ENCODE measurements around the gene CCDC6.
A peak's percentile ranks its signal among the peaks of the same experiment; 100 is the strongest.

The CCDC6 gene

GRCh38 chr10:59913547-59914237 is 7.3 kb upstream of the CCDC6 start:
- peaks cover 3% of the 10 kb centered on the region for H3K4me1 Mint-ChIP-seq (ENCODE audit: low read depth)
- peaks cover 8% of the 10 kb centered on the region for H3K27me3 Mint-ChIP-seq (ENCODE audit: low read depth)
- H3K36me3 Mint-ChIP-seq (ENCODE audit: low read depth): peaks cover 3% of the 10 kb centered on the region
- peaks cover 17% of the 10 kb centered on the region for H3K9me3 Mint-ChIP-seq
- no peak overlapping the region for H3K4me3 Mint-ChIP-seq
- H3K27ac Mint-ChIP-seq: no peak overlapping the region

DNA sequence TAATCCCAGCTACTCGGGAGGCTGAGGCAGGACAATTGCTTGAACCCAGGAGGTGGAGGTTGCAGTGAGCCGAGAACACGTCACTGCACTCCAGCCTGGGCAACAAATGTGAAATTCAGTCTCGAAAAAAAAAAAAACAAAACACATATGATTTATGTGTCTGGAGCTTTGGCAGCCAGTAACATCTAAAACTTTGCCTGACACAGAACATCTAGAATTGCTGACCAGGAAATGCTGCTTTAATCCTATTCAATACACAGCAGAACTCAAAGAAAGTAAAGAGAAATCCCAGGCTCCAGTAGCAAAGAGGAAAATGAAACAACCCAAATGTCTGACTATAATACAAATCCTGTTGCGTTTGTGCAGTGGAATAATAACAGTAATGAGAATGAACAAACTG is 4.5 kb upstream of the CCDC6 start:
- H3K36me3 Mint-ChIP-seq (ENCODE audit: low read depth): peaks cover 3% of the 10 kb centered on the region
- no peak overlapping the region for H3K4me3 Mint-ChIP-seq
- H3K27ac Mint-ChIP-seq: no peak overlapping the region
- peaks cover 23% of the 10 kb centered on the region for H3K4me1 Mint-ChIP-seq (ENCODE audit: low read depth)
- H3K9me3 Mint-ChIP-seq: peaks cover 13% of the 10 kb centered on the region
- peaks cover 5% of the 10 kb centered on the region for H3K27me3 Mint-ChIP-seq (ENCODE audit: low read depth)

GRCh38 chr10:59909815-59910214 is 3.5 kb upstream of the CCDC6 start:
- Mint-ChIP-seq H3K4me3 (no peak overlapping the region), H3K4me1 (ENCODE audit: low read depth) (peaks cover 28% of the 10 kb centered on the region), H3K9me3 (peaks cover 13% of the 10 kb centered on the region), H3K27me3 (ENCODE audit: low read depth) (peaks cover 5% of the 10 kb centered on the region), H3K36me3 (ENCODE audit: low read depth) (peaks cover 10% of the 10 kb centered on the region), H3K27ac (no peak overlapping the region)

DNA sequence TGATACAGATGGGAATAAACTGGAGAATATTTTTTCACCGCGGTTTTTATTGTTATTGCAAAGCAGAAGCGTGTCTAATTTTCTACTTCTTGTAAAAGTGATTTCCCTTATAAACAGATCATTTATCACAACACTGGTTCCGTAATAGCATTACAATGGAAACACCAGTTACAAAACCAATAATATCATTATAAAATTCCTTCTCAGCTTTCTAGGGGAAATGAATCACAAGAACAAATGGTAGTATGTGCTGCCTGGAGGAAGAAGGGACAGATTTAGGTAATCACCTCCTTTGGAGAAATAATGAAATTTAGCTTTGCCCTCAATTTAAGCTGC is 2.4 kb upstream of the CCDC6 start:
- H3K27ac Mint-ChIP-seq: peak overlapping the region; percentile 97

DNA sequence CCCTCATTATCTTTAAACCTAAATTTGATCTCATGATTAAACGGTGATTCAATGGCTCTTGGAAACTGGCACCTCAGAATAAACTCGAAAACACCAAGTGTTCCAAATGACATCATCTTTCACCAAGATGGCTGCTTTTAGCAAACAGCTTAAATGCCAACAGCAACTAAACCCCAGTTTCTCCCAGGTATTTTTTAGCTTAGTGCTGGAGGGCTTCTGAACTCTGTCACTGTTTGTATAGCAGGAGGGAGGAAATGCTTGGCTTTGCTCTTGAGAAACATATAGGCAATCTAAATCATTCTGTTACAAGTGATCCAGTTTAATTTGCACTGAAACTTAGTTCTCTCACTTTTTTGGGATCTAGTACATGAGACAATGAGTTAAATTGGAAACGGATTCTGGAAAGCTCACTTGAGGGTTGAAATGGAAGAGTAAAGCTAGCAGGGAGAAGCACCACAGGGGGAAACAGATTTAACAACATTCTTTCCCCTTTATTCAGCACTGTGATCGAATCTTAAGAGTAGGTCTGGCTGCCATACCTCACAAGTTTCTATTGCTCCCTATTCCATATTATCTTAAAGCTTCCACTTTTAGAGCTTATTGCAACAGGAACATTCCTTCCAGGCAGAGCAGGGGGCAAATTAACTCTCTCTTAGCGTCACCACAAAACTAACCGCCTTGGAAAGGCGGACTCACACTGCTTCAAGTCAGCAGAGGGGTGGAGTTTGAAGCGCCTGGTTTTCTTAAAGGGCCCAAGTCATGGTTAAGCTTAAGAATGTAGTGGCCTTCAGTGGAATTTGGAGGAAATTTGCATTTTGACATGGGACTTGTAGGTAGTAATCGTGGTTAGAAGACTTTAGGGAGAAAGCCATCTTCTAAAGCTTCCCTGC is 1.8 kb upstream of the CCDC6 start:
- Mint-ChIP-seq H3K36me3 (ENCODE audit: low read depth) (peaks cover 15% of the 10 kb centered on the region), H3K9me3 (peaks cover 5% of the 10 kb centered on the region), H3K4me1 (ENCODE audit: low read depth) (peaks cover 40% of the 10 kb centered on the region), H3K27me3 (ENCODE audit: low read depth) (no peaks in the 10 kb centered on the region), H3K27ac (peak overlapping the region; percentile 97), H3K4me3 (peak overlapping the region; percentile 93)

More for the DNA sequence above, 2.4 kb upstream of the CCDC6 start:
- Mint-ChIP-seq H3K4me1 (ENCODE audit: low read depth) (peaks cover 37% of the 10 kb centered on the region), H3K9me3 (peaks cover 9% of the 10 kb centered on the region), H3K27me3 (ENCODE audit: low read depth) (peaks cover 2% of the 10 kb centered on the region), H3K36me3 (ENCODE audit: low read depth) (peaks cover 13% of the 10 kb centered on the region), H3K4me3 (peak overlapping the region; percentile 93)

DNA sequence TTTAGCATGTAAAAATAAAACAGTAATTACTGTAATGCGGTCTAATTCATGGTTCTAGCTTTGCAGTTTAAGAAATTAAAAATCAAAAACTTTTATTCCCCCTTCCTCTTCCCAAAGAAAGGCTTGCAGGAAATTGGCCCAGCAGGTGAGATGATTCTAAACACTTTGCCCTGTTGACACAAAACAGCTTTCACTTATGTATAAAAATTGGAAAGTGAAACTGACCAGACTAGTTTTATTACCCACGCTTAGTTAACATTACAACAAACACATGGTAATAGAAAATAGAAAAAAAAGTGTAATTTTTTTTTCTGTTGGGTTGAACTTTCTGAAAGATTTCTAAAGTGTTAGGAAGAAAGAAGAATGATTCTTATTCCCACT is 1.2 kb upstream of the CCDC6 start:
- peaks cover 20% of the 10 kb centered on the region for H3K36me3 Mint-ChIP-seq (ENCODE audit: low read depth)
- H3K9me3 Mint-ChIP-seq: no peaks in the 10 kb centered on the region
- peaks cover 46% of the 10 kb centered on the region for H3K4me1 Mint-ChIP-seq (ENCODE audit: low read depth)
- peak overlapping the region; percentile 93 for H3K4me3 Mint-ChIP-seq
- peak overlapping the region; percentile 97 for H3K27ac Mint-ChIP-seq
- no peaks in the 10 kb centered on the region for H3K27me3 Mint-ChIP-seq (ENCODE audit: low read depth)

DNA sequence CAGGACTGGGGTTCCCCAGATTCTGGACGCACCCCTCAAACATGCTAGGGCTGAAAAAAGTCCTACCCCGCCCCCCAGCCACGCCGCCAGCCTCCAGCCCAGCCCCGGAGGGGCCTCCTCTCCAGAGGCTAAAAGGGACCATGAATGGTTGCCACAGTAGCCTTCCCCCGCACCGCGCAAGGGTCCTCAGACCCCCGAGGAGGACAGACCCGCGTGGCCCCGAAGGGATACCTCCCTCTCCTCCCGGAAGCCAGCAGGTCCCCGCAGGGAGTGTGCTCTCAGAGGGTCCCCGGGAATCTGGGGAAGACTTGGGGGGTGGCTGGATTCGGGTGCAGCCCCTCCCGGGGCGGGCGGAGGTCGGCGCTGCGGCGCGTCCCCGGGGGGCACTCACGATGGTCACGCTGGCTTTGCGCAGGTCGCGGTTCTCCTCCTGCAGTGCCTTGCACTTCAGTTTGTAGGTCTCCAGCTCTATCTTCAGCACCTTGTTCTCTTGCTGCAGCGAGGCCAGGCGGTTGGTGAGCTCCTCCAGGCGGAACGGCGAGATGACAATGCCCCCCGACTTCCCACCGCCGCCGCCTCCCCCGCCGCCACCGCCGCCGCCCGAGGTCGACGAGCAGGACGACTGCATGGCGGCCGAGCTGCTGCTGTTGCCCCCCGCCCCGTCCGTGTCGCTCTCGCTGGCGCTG is 482 bp downstream of the CCDC6 start:
- Mint-ChIP-seq H3K9me3 (no peaks in the 10 kb centered on the region), H3K4me3 (peak overlapping the region; percentile 98), H3K4me1 (ENCODE audit: low read depth) (peaks cover 51% of the 10 kb centered on the region), H3K27ac (peak overlapping the region; percentile 95), H3K27me3 (ENCODE audit: low read depth) (no peaks in the 10 kb centered on the region), H3K36me3 (ENCODE audit: low read depth) (peaks cover 25% of the 10 kb centered on the region)

DNA sequence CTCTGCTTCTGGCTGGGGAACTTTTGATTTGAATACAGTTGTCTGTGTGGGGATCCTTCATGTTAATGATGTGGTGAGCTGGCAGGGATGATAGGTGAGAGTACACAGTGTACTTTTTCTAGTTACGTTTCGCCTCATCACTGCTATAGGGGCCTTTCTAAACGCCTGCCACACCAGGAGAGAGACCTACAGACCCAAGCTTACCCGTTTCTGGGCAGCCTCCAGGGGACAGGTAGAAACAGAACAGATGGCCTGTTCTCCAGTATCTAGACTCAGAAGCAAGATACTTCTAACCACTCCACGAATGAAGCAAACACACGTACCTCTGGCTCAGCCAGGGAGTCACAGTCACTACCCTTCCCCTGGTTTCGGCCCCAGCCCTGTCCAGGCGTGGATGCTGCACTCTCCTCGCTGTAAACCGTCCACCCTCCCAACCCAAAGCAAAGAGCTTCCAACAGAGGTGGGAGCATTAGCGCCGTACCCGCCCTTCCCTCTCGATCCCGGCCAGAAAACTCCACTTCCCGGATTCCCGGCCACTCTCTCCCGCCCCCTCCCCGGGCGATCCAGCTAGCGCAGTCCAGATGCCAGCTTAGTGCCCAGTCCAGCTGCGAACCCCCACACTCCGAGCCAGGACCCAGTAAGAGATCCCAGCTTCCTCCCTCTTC is 1.2 kb downstream of the CCDC6 start:
- Mint-ChIP-seq H3K4me1 (ENCODE audit: low read depth) (peaks cover 53% of the 10 kb centered on the region), H3K27me3 (ENCODE audit: low read depth) (no peaks in the 10 kb centered on the region), H3K36me3 (ENCODE audit: low read depth) (peaks cover 25% of the 10 kb centered on the region), H3K4me3 (peak overlapping the region; percentile 98), H3K9me3 (no peaks in the 10 kb centered on the region), H3K27ac (peak overlapping the region; percentile 95)

DNA sequence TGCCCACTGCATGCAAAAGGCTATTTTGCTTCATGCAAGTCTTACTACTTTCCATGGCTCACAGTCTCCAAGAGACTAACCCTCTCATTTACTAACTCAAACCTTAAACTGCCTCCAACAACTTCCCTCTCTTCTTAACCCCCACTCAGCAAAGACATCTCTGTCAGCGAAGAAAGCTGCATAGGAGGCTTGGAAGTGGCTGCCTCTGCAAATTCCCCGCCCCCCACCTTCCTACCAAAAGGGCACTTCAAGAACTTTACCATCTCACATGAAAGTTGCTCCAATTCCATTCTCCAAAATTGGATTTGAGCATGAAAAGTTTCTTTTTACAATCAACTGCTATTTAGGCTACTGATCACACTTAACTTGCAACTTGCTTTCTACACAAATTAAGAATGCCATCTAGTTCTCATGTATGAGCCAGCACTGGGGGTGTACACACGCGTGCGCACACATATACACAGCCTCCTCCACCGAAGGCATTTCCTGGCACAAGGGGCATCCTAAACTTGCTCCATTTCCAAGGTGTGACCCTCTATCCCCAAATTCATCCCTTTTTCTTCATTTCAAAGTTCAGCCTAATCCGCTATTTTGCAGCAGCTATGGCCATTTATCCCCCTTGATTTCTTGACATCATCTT is 1.8 kb downstream of the CCDC6 start:
- H3K4me3 Mint-ChIP-seq: peak overlapping the region; percentile 98
- H3K27me3 Mint-ChIP-seq (ENCODE audit: low read depth): no peaks in the 10 kb centered on the region
- peaks cover 28% of the 10 kb centered on the region for H3K36me3 Mint-ChIP-seq (ENCODE audit: low read depth)
- H3K27ac Mint-ChIP-seq: peak overlapping the region; percentile 95
- peaks cover 60% of the 10 kb centered on the region for H3K4me1 Mint-ChIP-seq (ENCODE audit: low read depth)
- no peaks in the 10 kb centered on the region for H3K9me3 Mint-ChIP-seq

DNA sequence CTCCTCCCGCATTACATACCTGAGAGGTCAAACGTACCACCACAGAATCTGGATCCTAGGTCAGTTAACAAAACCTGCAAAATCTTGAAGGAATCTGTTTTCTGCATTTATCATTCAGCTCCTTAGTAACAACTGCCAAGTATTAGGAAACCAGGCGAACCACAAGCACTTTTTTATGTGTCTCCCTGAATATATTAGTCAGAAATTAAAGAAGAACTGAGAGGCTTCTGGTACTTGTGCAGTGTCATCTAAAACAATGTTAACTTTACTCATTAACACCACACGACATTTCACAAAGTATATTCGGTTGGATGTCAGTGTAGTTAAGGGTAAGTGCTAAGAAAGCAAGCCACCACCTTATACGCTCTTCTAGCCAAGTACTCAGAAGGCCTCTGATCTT is 2.5 kb downstream of the CCDC6 start:
- Mint-ChIP-seq H3K4me1 (ENCODE audit: low read depth) (peaks cover 64% of the 10 kb centered on the region), H3K36me3 (ENCODE audit: low read depth) (peaks cover 28% of the 10 kb centered on the region), H3K4me3 (peak overlapping the region; percentile 98)

GRCh38 chr10:59902016-59902415 is 4.3 kb downstream of the CCDC6 start:
- Mint-ChIP-seq H3K36me3 (ENCODE audit: low read depth) (peaks cover 32% of the 10 kb centered on the region), H3K27ac (no peak overlapping the region), H3K27me3 (ENCODE audit: low read depth) (no peaks in the 10 kb centered on the region), H3K9me3 (no peaks in the 10 kb centered on the region), H3K4me1 (ENCODE audit: low read depth) (peaks cover 56% of the 10 kb centered on the region), H3K4me3 (no peak overlapping the region)

More for the DNA sequence above, 2.5 kb downstream of the CCDC6 start:
- H3K27me3 Mint-ChIP-seq (ENCODE audit: low read depth): no peaks in the 10 kb centered on the region
- H3K27ac Mint-ChIP-seq: peak overlapping the region; percentile 28
- H3K9me3 Mint-ChIP-seq: no peaks in the 10 kb centered on the region

- no peak overlapping the region for H3K27ac Mint-ChIP-seq
- H3K4me1 Mint-ChIP-seq (ENCODE audit: low read depth): peaks cover 55% of the 10 kb centered on the region
- no peak overlapping the region for H3K4me3 Mint-ChIP-seq
- H3K36me3 Mint-ChIP-seq (ENCODE audit: low read depth): peaks cover 32% of the 10 kb centered on the region
- no peaks in the 10 kb centered on the region for H3K27me3 Mint-ChIP-seq (ENCODE audit: low read depth)
- H3K9me3 Mint-ChIP-seq: no peaks in the 10 kb centered on the region
Measured at GRCh38 chr10:59901470-59901869, 4.9 kb downstream of the CCDC6 start.

GRCh38 chr10:59900048-59900727 is 6.2 kb downstream of the CCDC6 start:
- H3K9me3 Mint-ChIP-seq: no peaks in the 10 kb centered on the region
- peaks cover 29% of the 10 kb centered on the region for H3K36me3 Mint-ChIP-seq (ENCODE audit: low read depth)
- H3K27ac Mint-ChIP-seq: no peak overlapping the region
- H3K27me3 Mint-ChIP-seq (ENCODE audit: low read depth): no peaks in the 10 kb centered on the region
- peaks cover 56% of the 10 kb centered on the region for H3K4me1 Mint-ChIP-seq (ENCODE audit: low read depth)
- no peak overlapping the region for H3K4me3 Mint-ChIP-seq

All from T-helper 1 cell treated with Interleukin-12 subunit alpha and Interleukin-12 subunit beta and Interleukin-4 antibody, amounts not matched to agents 30 μg/mL and 1 μg/mL, for 36 hours (primary cell).